GM12891 (cell line): ENCODE measurements around the gene TMEM186.

Experiments used
- POLR2A ChIP-seq: IDR thresholded peaks from 2 replicates; pipeline ENCODE4 v1.6.1; 2011; ENCODE audit warnings: low read depth, low read length, control low read depth
- SPI1 ChIP-seq: IDR thresholded peaks from 2 replicates; pipeline ENCODE4 v1.6.1; 2011; ENCODE audit warnings: low read depth, low read length, control low read depth

GRCh38 chr16:8762254-8762653 is 35.2 kb downstream of the TMEM186 start:
- TF ChIP-seq POLR2A = no peak
- TF ChIP-seq SPI1 = no peak
